ENCODE results near the gene SKA1. TPM values are rescaled to one million over a fixed set of nuclear protein-coding genes. Genes with fewer than 3 reads are reported as not detected.

The SKA1 gene
- total and polyA plus RNA-seq, 2 of the 13 experiments (the other 11 are each of a cell fraction or from before 2014, with no cell fraction given) = 5.3 to 21.3 TPM

DNA sequence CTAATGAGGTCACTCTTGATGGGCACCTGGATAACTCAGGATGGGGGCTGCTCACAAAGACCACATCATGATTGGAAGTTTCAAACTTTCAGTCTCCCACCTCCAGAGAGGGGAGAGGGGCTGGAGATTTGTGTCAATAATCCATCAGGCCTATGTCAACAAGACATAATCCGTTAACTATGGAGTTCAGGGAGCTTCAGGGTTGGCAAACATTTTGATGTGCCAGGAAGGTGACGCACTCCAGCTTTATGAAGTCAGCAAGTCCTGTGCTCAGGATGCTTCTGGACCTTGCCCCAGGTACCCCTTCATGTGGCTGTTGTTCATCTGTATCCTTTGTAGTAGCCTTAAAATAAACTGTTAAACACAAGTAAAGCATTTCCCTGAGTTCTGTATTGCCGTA is 19.0 kb downstream of the SKA1 start (continued):
- TF ChIP-seq, protein P1, sequence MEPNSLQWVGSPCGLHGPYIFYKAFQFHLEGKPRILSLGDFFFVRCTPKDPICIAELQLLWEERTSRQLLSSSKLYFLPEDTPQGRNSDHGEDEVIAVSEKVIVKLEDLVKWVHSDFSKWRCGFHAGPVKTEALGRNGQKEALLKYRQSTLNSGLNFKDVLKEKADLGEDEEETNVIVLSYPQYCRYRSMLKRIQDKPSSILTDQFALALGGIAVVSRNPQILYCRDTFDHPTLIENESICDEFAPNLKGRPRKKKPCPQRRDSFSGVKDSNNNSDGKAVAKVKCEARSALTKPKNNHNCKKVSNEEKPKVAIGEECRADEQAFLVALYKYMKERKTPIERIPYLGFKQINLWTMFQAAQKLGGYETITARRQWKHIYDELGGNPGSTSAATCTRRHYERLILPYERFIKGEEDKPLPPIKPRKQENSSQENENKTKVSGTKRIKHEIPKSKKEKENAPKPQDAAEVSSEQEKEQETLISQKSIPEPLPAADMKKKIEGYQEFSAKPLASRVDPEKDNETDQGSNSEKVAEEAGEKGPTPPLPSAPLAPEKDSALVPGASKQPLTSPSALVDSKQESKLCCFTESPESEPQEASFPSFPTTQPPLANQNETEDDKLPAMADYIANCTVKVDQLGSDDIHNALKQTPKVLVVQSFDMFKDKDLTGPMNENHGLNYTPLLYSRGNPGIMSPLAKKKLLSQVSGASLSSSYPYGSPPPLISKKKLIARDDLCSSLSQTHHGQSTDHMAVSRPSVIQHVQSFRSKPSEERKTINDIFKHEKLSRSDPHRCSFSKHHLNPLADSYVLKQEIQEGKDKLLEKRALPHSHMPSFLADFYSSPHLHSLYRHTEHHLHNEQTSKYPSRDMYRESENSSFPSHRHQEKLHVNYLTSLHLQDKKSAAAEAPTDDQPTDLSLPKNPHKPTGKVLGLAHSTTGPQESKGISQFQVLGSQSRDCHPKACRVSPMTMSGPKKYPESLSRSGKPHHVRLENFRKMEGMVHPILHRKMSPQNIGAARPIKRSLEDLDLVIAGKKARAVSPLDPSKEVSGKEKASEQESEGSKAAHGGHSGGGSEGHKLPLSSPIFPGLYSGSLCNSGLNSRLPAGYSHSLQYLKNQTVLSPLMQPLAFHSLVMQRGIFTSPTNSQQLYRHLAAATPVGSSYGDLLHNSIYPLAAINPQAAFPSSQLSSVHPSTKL (CRISPR knock-in tag; IDR thresholded peaks at IDR 0.05) = peak; percentile 62
- TF ChIP-seq ZBTB7B (CRISPR knock-in tag; IDR thresholded peaks at IDR 0.05) = peak; percentile 44; the same call in 1 of the 2 replicates
- TF ChIP-seq BCL6 (CRISPR knock-in tag; IDR thresholded peaks at IDR 0.05) = peak; percentile 55
- TF ChIP-seq ZSCAN12 (CRISPR knock-in tag; IDR thresholded peaks at IDR 0.05) = no peak
- TF ChIP-seq HNF4A (CRISPR knock-in tag; IDR thresholded peaks at IDR 0.05) = peak; percentile 60
- TF ChIP-seq, protein P2, sequence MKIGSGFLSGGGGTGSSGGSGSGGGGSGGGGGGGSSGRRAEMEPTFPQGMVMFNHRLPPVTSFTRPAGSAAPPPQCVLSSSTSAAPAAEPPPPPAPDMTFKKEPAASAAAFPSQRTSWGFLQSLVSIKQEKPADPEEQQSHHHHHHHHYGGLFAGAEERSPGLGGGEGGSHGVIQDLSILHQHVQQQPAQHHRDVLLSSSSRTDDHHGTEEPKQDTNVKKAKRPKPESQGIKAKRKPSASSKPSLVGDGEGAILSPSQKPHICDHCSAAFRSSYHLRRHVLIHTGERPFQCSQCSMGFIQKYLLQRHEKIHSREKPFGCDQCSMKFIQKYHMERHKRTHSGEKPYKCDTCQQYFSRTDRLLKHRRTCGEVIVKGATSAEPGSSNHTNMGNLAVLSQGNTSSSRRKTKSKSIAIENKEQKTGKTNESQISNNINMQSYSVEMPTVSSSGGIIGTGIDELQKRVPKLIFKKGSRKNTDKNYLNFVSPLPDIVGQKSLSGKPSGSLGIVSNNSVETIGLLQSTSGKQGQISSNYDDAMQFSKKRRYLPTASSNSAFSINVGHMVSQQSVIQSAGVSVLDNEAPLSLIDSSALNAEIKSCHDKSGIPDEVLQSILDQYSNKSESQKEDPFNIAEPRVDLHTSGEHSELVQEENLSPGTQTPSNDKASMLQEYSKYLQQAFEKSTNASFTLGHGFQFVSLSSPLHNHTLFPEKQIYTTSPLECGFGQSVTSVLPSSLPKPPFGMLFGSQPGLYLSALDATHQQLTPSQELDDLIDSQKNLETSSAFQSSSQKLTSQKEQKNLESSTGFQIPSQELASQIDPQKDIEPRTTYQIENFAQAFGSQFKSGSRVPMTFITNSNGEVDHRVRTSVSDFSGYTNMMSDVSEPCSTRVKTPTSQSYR (CRISPR knock-in tag; IDR thresholded peaks at IDR 0.05; ENCODE audit: borderline replicate concordance) = peak; percentile 7; the same call in 1 of the 2 replicates
- peak; percentile 67 for TF ChIP-seq FOSL2 (CRISPR knock-in tag; IDR thresholded peaks at IDR 0.05)
- no peak for TF ChIP-seq SOX6 (IDR thresholded peaks at IDR 0.05)
- peak; percentile 36; the same call in 1 of the 2 replicates for TF ChIP-seq SOX6 (CRISPR knock-in tag; IDR thresholded peaks at IDR 0.05)
- TF ChIP-seq ELF3 (CRISPR knock-in tag; IDR thresholded peaks at IDR 0.05) = 0 out of 2 replicates have a peak, but pooled peaks have one; percentile 25
- 0 out of 2 replicates have a peak, but pooled peaks have one; percentile 33 for TF ChIP-seq SALL1 (CRISPR knock-in tag; IDR thresholded peaks at IDR 0.05)
- no peak for TF ChIP-seq ZBTB20 (CRISPR knock-in tag; IDR thresholded peaks at IDR 0.05; ENCODE audit: borderline replicate concordance, low read depth)
- TF ChIP-seq FOXP1 (IDR thresholded peaks at IDR 0.05) = no peak
- peak; percentile 17; the same call in 1 of the 2 replicates for TF ChIP-seq FOXP1 (CRISPR knock-in tag; IDR thresholded peaks at IDR 0.05)
- TF ChIP-seq CREM (IDR thresholded peaks at IDR 0.05) = peak; percentile 37; the same call in 1 of the 2 replicates
- no peak for TF ChIP-seq CREM (CRISPR knock-in tag; IDR thresholded peaks at IDR 0.05)
- peak; percentile 60; the same call in 1 of the 2 replicates for TF ChIP-seq FOXA1 (IDR thresholded peaks at IDR 0.05)
- TF ChIP-seq FOXA1 (CRISPR knock-in tag; IDR thresholded peaks at IDR 0.05) = peak; percentile 89
- peak; percentile 28; the same call in 1 of the 2 replicates for TF ChIP-seq SOX5 (CRISPR knock-in tag; IDR thresholded peaks at IDR 0.05; ENCODE audit: borderline replicate concordance)
- peak; percentile 58 for TF ChIP-seq ISL2 (CRISPR knock-in tag; IDR thresholded peaks at IDR 0.05)
- TF ChIP-seq KDM6A (CRISPR knock-in tag; IDR thresholded peaks at IDR 0.05; ENCODE audit: low read depth) = no peak
- peak; percentile 79 for TF ChIP-seq HOXA3 (CRISPR knock-in tag; IDR thresholded peaks at IDR 0.05)
- no peak for TF ChIP-seq PPARG (CRISPR knock-in tag; conservative IDR thresholded peaks at IDR 0.05)
- TF ChIP-seq, protein P3, sequence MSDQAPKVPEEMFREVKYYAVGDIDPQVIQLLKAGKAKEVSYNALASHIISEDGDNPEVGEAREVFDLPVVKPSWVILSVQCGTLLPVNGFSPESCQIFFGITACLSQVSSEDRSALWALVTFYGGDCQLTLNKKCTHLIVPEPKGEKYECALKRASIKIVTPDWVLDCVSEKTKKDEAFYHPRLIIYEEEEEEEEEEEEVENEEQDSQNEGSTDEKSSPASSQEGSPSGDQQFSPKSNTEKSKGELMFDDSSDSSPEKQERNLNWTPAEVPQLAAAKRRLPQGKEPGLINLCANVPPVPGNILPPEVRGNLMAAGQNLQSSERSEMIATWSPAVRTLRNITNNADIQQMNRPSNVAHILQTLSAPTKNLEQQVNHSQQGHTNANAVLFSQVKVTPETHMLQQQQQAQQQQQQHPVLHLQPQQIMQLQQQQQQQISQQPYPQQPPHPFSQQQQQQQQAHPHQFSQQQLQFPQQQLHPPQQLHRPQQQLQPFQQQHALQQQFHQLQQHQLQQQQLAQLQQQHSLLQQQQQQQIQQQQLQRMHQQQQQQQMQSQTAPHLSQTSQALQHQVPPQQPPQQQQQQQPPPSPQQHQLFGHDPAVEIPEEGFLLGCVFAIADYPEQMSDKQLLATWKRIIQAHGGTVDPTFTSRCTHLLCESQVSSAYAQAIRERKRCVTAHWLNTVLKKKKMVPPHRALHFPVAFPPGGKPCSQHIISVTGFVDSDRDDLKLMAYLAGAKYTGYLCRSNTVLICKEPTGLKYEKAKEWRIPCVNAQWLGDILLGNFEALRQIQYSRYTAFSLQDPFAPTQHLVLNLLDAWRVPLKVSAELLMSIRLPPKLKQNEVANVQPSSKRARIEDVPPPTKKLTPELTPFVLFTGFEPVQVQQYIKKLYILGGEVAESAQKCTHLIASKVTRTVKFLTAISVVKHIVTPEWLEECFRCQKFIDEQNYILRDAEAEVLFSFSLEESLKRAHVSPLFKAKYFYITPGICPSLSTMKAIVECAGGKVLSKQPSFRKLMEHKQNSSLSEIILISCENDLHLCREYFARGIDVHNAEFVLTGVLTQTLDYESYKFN (CRISPR knock-in tag; conservative IDR thresholded peaks at IDR 0.05) = peak; percentile 56
